HEK293 (cell line): ENCODE results near the gene CDK1.

Experiments used
- CTCF ChIP-seq: fragments of 450-650 bp; formaldehyde crosslinking; IDR thresholded peaks from 2 replicates; pipeline ENCODE4 v1.5.1; 2016; ENCODE audit warnings: missing biosample characterization, missing genetic modification characterization
- PBX3 ChIP-seq: sonication (generic); formaldehyde crosslinking; IDR thresholded peaks from 2 replicates; pipeline ENCODE4 v1.8.1; 2022; ENCODE audit warnings: mild to moderate bottlenecking, moderate library complexity, missing genetic modification reagents
- REST ChIP-seq: fragments of 450-650 bp; formaldehyde crosslinking; IDR thresholded peaks from 2 replicates; pipeline ENCODE4 v1.5.1; 2016; ENCODE audit warnings: missing biosample characterization, missing genetic modification characterization

GRCh38 chr10:60797200-60797599, 18.9 kb downstream of the CDK1 start:
- TF ChIP-seq REST (tag by site-specific recombination): no peak
- TF ChIP-seq CTCF (tag by site-specific recombination): no peak
- no peak for TF ChIP-seq PBX3 (CRISPR knock-in tag)
